Inflammatory macrophage treated with lipopolysaccharide for 1 hour (primary cell): Measurements from ENCODE around the gene CYP1A2.

Source experiments
- DNase-seq, 2 donors: peaks; one replicate each; pipeline ENCODE4 v3.0.0-alpha.2; 2020 to 2022

Gene CYP1A2

GRCh38 chr15:74790080-74790916 lies 41.7 kb downstream of the CYP1A2 start:
- DNase-seq = peak; percentile 63 to 71

GRCh38 chr15:74791007-74791406 lies 42.4 kb downstream of the CYP1A2 start:
- DNase-seq = no peak

GRCh38 chr15:74791667-74792066 lies 43.0 kb downstream of the CYP1A2 start:
- DNase-seq = no peak

- no peak for DNase-seq
Observed at GRCh38 chr15:74792227-74793016, 43.8 kb downstream of the CYP1A2 start.

- DNase-seq = peak in 1 of 2 donors; percentile 67
Observed at GRCh38 chr15:74793135-74794028, 44.7 kb downstream of the CYP1A2 start.

- DNase-seq = no peak
Observed at GRCh38 chr15:74794248-74794969, 45.8 kb downstream of the CYP1A2 start.

- DNase-seq = no peak
Observed at GRCh38 chr15:74794970-74795349, 46.3 kb downstream of the CYP1A2 start.

GRCh38 chr15:74795966-74796625 lies 47.5 kb downstream of the CYP1A2 start:
- DNase-seq = no peak

- no peak for DNase-seq
Observed at GRCh38 chr15:74798388-74799254, 50.0 kb downstream of the CYP1A2 start.

- no peak for DNase-seq
Observed at GRCh38 chr15:74799255-74799855, 50.7 kb downstream of the CYP1A2 start.

- DNase-seq = peak; percentile 94 to 98
Observed at GRCh38 chr15:74799856-74800558, 51.4 kb downstream of the CYP1A2 start.

GRCh38 chr15:74800559-74801094 lies 52.0 kb downstream of the CYP1A2 start:
- DNase-seq = peak; percentile 25 to 39

GRCh38 chr15:74801311-74801997 lies 52.8 kb downstream of the CYP1A2 start:
- no peak for DNase-seq

- no peak for DNase-seq
Observed at GRCh38 chr15:74802290-74802689, 53.6 kb downstream of the CYP1A2 start.

- no peak for DNase-seq
Observed at GRCh38 chr15:74802862-74803447, 54.3 kb downstream of the CYP1A2 start.

- no peak for DNase-seq
Observed at GRCh38 chr15:74804935-74805334, 56.3 kb downstream of the CYP1A2 start.
